ENCODE results near the gene FOXF1.

The FOXF1 gene

DNA sequence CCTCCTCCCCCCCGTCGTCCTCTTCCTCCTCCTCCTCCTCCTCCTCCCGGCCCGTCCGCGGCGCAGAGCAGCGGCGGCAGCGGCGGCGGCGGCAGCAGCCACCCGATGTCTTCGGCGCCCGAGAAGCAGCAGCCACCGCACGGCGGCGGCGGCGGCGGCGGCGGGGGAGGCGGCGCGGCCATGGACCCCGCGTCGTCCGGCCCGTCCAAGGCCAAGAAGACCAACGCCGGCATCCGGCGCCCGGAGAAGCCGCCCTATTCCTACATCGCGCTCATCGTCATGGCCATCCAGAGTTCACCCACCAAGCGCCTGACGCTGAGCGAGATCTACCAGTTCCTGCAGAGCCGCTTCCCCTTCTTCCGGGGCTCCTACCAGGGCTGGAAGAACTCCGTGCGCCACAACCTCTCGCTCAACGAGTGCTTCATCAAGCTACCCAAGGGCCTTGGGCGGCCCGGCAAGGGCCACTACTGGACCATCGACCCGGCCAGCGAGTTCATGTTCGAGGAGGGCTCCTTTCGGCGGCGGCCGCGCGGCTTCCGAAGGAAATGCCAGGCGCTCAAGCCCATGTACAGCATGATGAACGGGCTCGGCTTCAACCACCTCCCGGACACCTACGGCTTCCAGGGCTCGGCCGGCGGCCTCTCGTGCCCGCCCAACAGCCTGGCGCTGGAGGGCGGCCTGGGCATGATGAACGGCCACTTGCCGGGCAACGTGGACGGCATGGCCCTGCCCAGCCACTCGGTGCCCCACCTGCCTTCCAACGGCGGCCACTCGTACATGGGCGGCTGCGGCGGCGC lies at the start of gene FOXF1:
FOXF1 (plus strand) TSS at position 63 of the 797 bp plus-strand sequence; CDS start at position 106, 43 bp downstream.
- H3K9ac ChIP-seq (ENCODE audit: low read length), result no peak within 1 kb of the TSS

DNA sequence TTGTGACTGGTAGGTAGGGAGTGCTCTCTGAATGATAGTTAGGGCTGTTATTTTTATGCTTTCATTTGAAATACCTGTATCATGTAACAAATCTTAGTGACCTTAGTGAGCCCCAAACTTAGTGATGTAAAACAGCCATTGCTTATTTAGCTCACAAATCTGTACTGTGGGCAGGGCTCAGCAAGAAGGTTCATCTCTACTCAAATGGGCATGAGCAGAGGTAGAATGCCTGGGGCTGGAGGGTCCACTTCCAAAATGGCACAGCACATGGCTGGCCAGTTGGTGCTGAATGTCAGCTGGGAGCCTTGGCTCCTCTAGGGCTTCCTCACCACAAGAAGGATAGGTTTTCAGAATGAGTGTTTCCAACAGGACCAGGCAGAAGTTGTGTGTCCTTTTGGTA lies 49.3 kb upstream of the FOXF1 start:
- Histone ChIP-seq H2AFZ (ENCODE audit: low read depth, low read length) (no peak overlapping the region), H3K27ac (ENCODE audit: low read length) (no peak overlapping the region), H3K79me2 (ENCODE audit: low read length) (no peaks in the 10 kb centered on the region), H3K9ac (ENCODE audit: low read length) (no peak overlapping the region), H4K20me1 (ENCODE audit: insufficient read depth, low read length) (no peaks in the 10 kb centered on the region), H3K9me3 (ENCODE audit: insufficient read depth, low read length) (peaks cover 7% of the 10 kb centered on the region; the same call in 1 of the 2 replicates), H3K4me1 (ENCODE audit: low read length) (no peaks in the 10 kb centered on the region), H3K4me3 (ENCODE audit: low read length) (no peak overlapping the region), H3K27me3 (ENCODE audit: low read depth, low read length) (no peaks in the 10 kb centered on the region), H3K36me3 (replicated peaks; ENCODE audit: low read depth, low read length) (no peaks in the 10 kb centered on the region), H3K4me2 (ENCODE audit: low read length) (no peak overlapping the region)
- TF ChIP-seq, protein P1, sequence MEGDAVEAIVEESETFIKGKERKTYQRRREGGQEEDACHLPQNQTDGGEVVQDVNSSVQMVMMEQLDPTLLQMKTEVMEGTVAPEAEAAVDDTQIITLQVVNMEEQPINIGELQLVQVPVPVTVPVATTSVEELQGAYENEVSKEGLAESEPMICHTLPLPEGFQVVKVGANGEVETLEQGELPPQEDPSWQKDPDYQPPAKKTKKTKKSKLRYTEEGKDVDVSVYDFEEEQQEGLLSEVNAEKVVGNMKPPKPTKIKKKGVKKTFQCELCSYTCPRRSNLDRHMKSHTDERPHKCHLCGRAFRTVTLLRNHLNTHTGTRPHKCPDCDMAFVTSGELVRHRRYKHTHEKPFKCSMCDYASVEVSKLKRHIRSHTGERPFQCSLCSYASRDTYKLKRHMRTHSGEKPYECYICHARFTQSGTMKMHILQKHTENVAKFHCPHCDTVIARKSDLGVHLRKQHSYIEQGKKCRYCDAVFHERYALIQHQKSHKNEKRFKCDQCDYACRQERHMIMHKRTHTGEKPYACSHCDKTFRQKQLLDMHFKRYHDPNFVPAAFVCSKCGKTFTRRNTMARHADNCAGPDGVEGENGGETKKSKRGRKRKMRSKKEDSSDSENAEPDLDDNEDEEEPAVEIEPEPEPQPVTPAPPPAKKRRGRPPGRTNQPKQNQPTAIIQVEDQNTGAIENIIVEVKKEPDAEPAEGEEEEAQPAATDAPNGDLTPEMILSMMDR (IDR thresholded peaks at IDR 0.05; ENCODE audit: low read depth, low read length), result no peak
- TF ChIP-seq EZH2phosphoT487 (IDR thresholded peaks at IDR 0.05; ENCODE audit: low read depth), result no peak

More for the DNA sequence above, at the start of gene FOXF1:
- H2AFZ ChIP-seq (ENCODE audit: low read depth, low read length), result no peak within 1 kb of the TSS
- no peaks in the 10 kb centered on the region for H3K36me3 ChIP-seq (replicated peaks; ENCODE audit: low read depth, low read length)
- TF ChIP-seq, protein P1 (IDR thresholded peaks at IDR 0.05; ENCODE audit: low read depth, low read length), result no peak
- TF ChIP-seq EZH2phosphoT487 (IDR thresholded peaks at IDR 0.05; ENCODE audit: low read depth), result no peak
- no peaks in the 10 kb centered on the region for H3K27me3 ChIP-seq (ENCODE audit: low read depth, low read length)
- H3K9me3 ChIP-seq (ENCODE audit: insufficient read depth, low read length), result no peaks in the 10 kb centered on the region
- no peak within 1 kb of the TSS for H3K4me3 ChIP-seq (ENCODE audit: low read length)
- H3K4me2 ChIP-seq (ENCODE audit: low read length), result no peak within 1 kb of the TSS
- no peaks in the 10 kb centered on the region for H4K20me1 ChIP-seq (ENCODE audit: insufficient read depth, low read length)
- H3K27ac ChIP-seq (ENCODE audit: low read length), result no peak within 1 kb of the TSS
- no peaks in the 10 kb centered on the region for H3K4me1 ChIP-seq (ENCODE audit: low read length)
- H3K79me2 ChIP-seq (ENCODE audit: low read length), result no peaks in the 10 kb centered on the region

DNA sequence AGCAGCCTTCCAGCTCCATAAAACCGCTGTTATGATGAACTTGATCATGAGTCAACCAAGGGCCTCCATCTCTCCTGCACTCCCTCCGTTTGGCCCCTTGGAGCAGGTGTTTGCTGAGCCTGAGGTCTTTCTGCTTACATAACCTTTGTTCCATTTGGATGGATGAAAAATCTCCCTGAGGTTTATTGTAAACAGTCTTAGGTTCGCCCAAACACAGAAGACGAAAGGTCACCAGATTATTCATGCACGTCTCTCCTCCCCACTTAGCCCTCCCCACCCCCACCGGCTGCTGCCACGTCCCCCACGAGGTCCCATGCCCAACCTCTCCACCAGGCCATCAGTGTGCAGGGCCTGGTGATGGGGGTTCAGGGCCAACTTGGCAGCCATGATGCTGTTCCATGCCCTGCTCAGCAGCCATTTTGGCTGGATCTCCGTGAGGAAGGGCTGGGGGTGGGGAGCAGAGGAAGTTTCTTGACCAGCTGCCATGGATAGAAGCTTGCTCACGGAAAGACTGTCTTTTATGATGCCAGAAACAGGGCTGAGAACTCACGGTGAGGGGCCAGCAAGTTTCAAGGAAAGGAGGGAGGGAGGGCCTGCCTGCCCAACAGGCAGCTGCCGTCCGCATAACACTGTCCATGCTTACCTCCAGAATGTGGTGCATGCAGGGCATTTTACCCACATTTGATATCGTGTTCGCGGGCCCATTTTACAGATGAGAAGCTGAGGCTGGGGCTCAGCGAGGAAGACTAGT lies 47.8 kb upstream of the FOXF1 start:
- H3K4me1 ChIP-seq (ENCODE audit: low read length), result no peaks in the 10 kb centered on the region
- H3K4me3 ChIP-seq (ENCODE audit: low read length), result no peak overlapping the region
- H2AFZ ChIP-seq (ENCODE audit: low read depth, low read length), result no peak overlapping the region
- no peak overlapping the region for H3K27ac ChIP-seq (ENCODE audit: low read length)
- H3K4me2 ChIP-seq (ENCODE audit: low read length), result no peak overlapping the region
- H3K9ac ChIP-seq (ENCODE audit: low read length), result no peak overlapping the region
- H3K27me3 ChIP-seq (ENCODE audit: low read depth, low read length), result no peaks in the 10 kb centered on the region
- H3K9me3 ChIP-seq (ENCODE audit: insufficient read depth, low read length), result peaks cover 7% of the 10 kb centered on the region; the same call in 1 of the 2 replicates
- no peak for TF ChIP-seq EZH2phosphoT487 (IDR thresholded peaks at IDR 0.05; ENCODE audit: low read depth)
- TF ChIP-seq, protein P1 (IDR thresholded peaks at IDR 0.05; ENCODE audit: low read depth, low read length), result no peak
- H3K79me2 ChIP-seq (ENCODE audit: low read length), result no peaks in the 10 kb centered on the region
- no peaks in the 10 kb centered on the region for H3K36me3 ChIP-seq (replicated peaks; ENCODE audit: low read depth, low read length)
- H4K20me1 ChIP-seq (ENCODE audit: insufficient read depth, low read length), result no peaks in the 10 kb centered on the region

DNA sequence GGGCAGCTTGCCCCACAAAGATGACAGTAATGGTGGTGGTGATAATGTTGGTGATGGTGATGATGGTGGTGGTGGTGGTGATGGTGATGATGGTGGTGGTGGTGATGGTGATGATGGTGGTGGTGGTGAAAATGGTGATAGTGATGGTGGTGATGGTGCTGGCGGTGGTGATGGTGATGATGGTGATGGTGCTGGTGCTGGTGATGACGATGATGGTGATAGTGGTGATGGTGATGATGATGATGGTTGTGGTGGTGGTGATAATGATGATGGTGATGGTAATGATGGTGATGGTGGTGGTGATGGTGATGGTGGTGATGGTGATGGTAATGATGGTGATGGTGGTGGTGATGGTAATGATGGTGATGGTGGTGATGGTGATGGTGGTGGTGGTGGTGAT lies 46.3 kb upstream of the FOXF1 start:
- no peaks in the 10 kb centered on the region for H3K27me3 ChIP-seq (ENCODE audit: low read depth, low read length)
- H4K20me1 ChIP-seq (ENCODE audit: insufficient read depth, low read length), result no peaks in the 10 kb centered on the region
- no peak overlapping the region for H2AFZ ChIP-seq (ENCODE audit: low read depth, low read length)
- H3K36me3 ChIP-seq (replicated peaks; ENCODE audit: low read depth, low read length), result no peaks in the 10 kb centered on the region
- no peak overlapping the region for H3K27ac ChIP-seq (ENCODE audit: low read length)
- no peak overlapping the region for H3K9ac ChIP-seq (ENCODE audit: low read length)
- no peak overlapping the region for H3K4me3 ChIP-seq (ENCODE audit: low read length)
- no peak for TF ChIP-seq EZH2phosphoT487 (IDR thresholded peaks at IDR 0.05; ENCODE audit: low read depth)
- TF ChIP-seq, protein P1 (IDR thresholded peaks at IDR 0.05; ENCODE audit: low read depth, low read length), result no peak
- no peak overlapping the region for H3K4me2 ChIP-seq (ENCODE audit: low read length)
- no peaks in the 10 kb centered on the region for H3K4me1 ChIP-seq (ENCODE audit: low read length)
- H3K9me3 ChIP-seq (ENCODE audit: insufficient read depth, low read length), result peaks cover 7% of the 10 kb centered on the region; the same call in 1 of the 2 replicates
- no peaks in the 10 kb centered on the region for H3K79me2 ChIP-seq (ENCODE audit: low read length)

Measured in OCI-LY3 (cell line).